HepG2 (cell line): ENCODE measurements around the gene NKPD1. TPM values are rescaled to one million over a fixed set of nuclear protein-coding genes. Genes with fewer than 3 reads are reported as not detected.
A peak's percentile ranks its signal among the peaks of the same experiment; 100 is the strongest.

Experiments used
- CCAR2 ChIP-seq: fragments of 200-400 bp; formaldehyde crosslinking; optimal IDR thresholded peaks from 2 replicates; pipeline ENCODE3; 2018; ENCODE audit warnings: low read depth, mild to moderate bottlenecking, low read length, moderate library complexity
- CREM ChIP-seq, 2 experiments: sonication (generic) in 1 of 2; formaldehyde crosslinking in 1 of 2; IDR thresholded peaks; 2 replicates each; pipeline versions ENCODE4 v1.4.0 to v1.6.1; 2016 to 2020; ENCODE audit warnings: antibody characterized with exemption in 1 of 2, mild to moderate bottlenecking in 1 of 2, missing genetic modification reagents in 1 of 2
- FOXK1 ChIP-seq: sonication (generic); formaldehyde crosslinking; IDR thresholded peaks from 2 replicates; pipeline ENCODE4 v1.4.0; 2020; ENCODE audit warnings: low read depth, missing genetic modification reagents, borderline replicate concordance
- GTF3A ChIP-seq: sonication (generic); formaldehyde crosslinking; conservative IDR thresholded peaks from 2 replicates; pipeline ENCODE4 v1.4.0; 2020; ENCODE audit warnings: mild to moderate bottlenecking, missing genetic modification reagents
- HDAC2 ChIP-seq: sonication (generic); formaldehyde crosslinking; IDR thresholded peaks from 2 replicates; pipeline ENCODE4 v1.4.0; 2020; ENCODE audit warnings: missing genetic modification reagents
- KLF16 ChIP-seq, 2 experiments: sonication (generic) in 1 of 2; formaldehyde crosslinking in 1 of 2; IDR thresholded peaks; 2 replicates each; pipeline versions ENCODE4 v1.6.1 to v1.8.0; 2016 to 2023; ENCODE audit warnings: missing genetic modification reagents in 2 of 2, missing compliant biosample characterization in 1 of 2
- NAIF1 ChIP-seq: sonication (generic); formaldehyde crosslinking; IDR thresholded peaks from 2 replicates; pipeline ENCODE4 v1.5.0; 2020; ENCODE audit warnings: mild to moderate bottlenecking, missing genetic modification reagents, borderline replicate concordance
- PTBP1 ChIP-seq: fragments of 200-400 bp; formaldehyde crosslinking; IDR thresholded peaks from 2 replicates; pipeline ENCODE4 v1.6.1; 2018; ENCODE audit warnings: low read length, low read depth; ENCODE audit not compliant: poor library complexity, severe bottlenecking
- RBFOX2 ChIP-seq: fragments of 200-400 bp; formaldehyde crosslinking; IDR thresholded peaks from 2 replicates; pipeline ENCODE4 v1.6.1; 2017; ENCODE audit warnings: low read depth, mild to moderate bottlenecking, low read length
- RBM39 ChIP-seq: fragments of 200-400 bp; formaldehyde crosslinking; IDR thresholded peaks from one replicate; pipeline ENCODE4 v1.6.1; 2018; ENCODE audit warnings: antibody characterized with exemption, mild to moderate bottlenecking, low read depth, low read length; ENCODE audit not compliant: poor library complexity, severe bottlenecking
- SALL1 ChIP-seq: sonication (generic); formaldehyde crosslinking; IDR thresholded peaks from 2 replicates; pipeline ENCODE4 v1.8.0; 2022; ENCODE audit warnings: mild to moderate bottlenecking, missing genetic modification reagents
- SMAD1 ChIP-seq: sonication (generic); formaldehyde crosslinking; IDR thresholded peaks from 2 replicates; pipeline ENCODE4 v1.4.0; 2020; ENCODE audit warnings: missing genetic modification reagents, low read depth, mild to moderate bottlenecking, borderline replicate concordance
- SSRP1 ChIP-seq: IDR thresholded peaks from 2 replicates; pipeline ENCODE4 v1.6.1; 2016; ENCODE audit warnings: control low read depth
- ZBTB1 ChIP-seq: sonication (generic); formaldehyde crosslinking; IDR thresholded peaks from 2 replicates; pipeline ENCODE4 v1.4.0; 2020; ENCODE audit warnings: missing genetic modification reagents, borderline replicate concordance
- ZFP36L2 ChIP-seq: sonication (generic); formaldehyde crosslinking; IDR thresholded peaks from 2 replicates; pipeline ENCODE4 v1.4.0; 2020; ENCODE audit warnings: missing genetic modification reagents
- ZFP37 ChIP-seq: sonication (generic); formaldehyde crosslinking; IDR thresholded peaks from 2 replicates; pipeline ENCODE4 v1.4.0; 2020; ENCODE audit warnings: missing genetic modification reagents, borderline replicate concordance
- ZNF333 ChIP-seq: sonication (generic); formaldehyde crosslinking; IDR thresholded peaks from 2 replicates; pipeline ENCODE4 v1.4.0; 2020; ENCODE audit warnings: mild to moderate bottlenecking, missing genetic modification reagents, borderline replicate concordance
- ZNF44 ChIP-seq: sonication (generic); formaldehyde crosslinking; IDR thresholded peaks from 2 replicates; pipeline ENCODE4 v1.5.1; 2020; ENCODE audit warnings: mild to moderate bottlenecking, missing genetic modification reagents
- ZNF512 ChIP-seq: sonication (generic); formaldehyde crosslinking; IDR thresholded peaks from 2 replicates; pipeline ENCODE4 v1.4.0; 2020; ENCODE audit warnings: mild to moderate bottlenecking, missing genetic modification reagents
- ZNF562 ChIP-seq: sonication (generic); formaldehyde crosslinking; IDR thresholded peaks from 2 replicates; pipeline ENCODE4 v1.8.0; 2022; ENCODE audit warnings: missing genetic modification reagents, borderline replicate concordance
- ZNF644 ChIP-seq: IDR thresholded peaks from 2 replicates; pipeline ENCODE4 v1.6.1; 2016; ENCODE audit warnings: low read depth
- ZNF773 ChIP-seq: sonication (generic); formaldehyde crosslinking; IDR thresholded peaks from 2 replicates; pipeline ENCODE4 v1.4.0; 2020; ENCODE audit warnings: missing genetic modification reagents, borderline replicate concordance
- polyA plus RNA-seq, 8 experiments: library from polyadenylated mRNA; depleted of rRNA in 3 of 8; stranded (reverse) in 7 of 8; unstranded in 1 of 8; fragments of >200 nt; fragmentation: Illumina TruSeq in 4 of 8; extraction: Trizol in 4 of 8; gene quantifications; 2 replicates each; pipeline versions ENCODE4 v1.2.1 to v1.2.3, GENCODE V29; 2011 to 2016; ENCODE audit warnings: low read depth in 4 of 8, missing spikeins in 1 of 8, mixed read lengths in 1 of 8; ENCODE audit not compliant: insufficient read depth in 1 of 8
- total RNA-seq, 5 experiments: library from RNA; depleted of rRNA; stranded (reverse); fragments of >200 nt; fragmentation: Illumina TruSeq; extraction: Trizol; gene quantifications; 2 replicates each; pipeline ENCODE4 v1.2.3, GENCODE V29; 2016; ENCODE audit warnings: low read depth in 1 of 5
- TF ChIP-seq, protein P1 (sequence below): IDR thresholded peaks from 2 replicates; pipeline ENCODE4 v1.6.1; 2016; ENCODE audit warnings: low read depth, borderline replicate concordance
- TF ChIP-seq, protein P2 (sequence below): IDR thresholded peaks from 2 replicates; pipeline ENCODE4 v1.6.1; 2016; ENCODE audit warnings: low read depth, missing genetic modification reagents, missing compliant biosample characterization

NKPD1 gene
- total and polyA plus RNA-seq, 2 of the 13 experiments (the other 11 are each of a cell fraction or from before 2014, with no cell fraction given) = 0.03 TPM; not detected in 1

DNA sequence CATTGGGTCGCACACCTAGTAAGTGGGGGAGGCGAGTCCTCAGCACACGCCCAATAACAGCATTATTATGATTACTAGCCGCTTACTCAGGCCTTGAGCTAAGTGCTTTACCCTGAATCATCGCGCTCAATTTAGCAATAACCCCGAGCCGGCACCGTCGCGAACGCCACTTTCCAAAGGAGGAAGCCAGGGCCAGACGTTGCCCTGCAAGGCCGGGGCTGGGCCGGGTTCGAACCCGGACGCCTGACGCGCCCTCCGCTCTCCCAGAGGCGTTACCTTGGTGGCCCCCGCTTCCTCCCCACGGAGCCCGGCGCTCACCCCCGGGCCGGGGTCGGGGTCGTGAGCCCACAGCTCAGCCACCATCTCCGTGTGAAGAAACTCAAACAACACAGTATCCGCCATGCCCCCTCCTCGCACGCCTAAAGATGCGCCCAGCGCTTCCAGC is 17.1 kb upstream of the NKPD1 start, which contains the start of gene TRAPPC6A (continued):
- TF ChIP-seq ZNF773 (no peak), SSRP1 (CRISPR knock-in tag) (no peak), ZNF44 (no peak), PTBP1 (peak; percentile 54), ZBTB1 (CRISPR knock-in tag) (no peak), ZNF512 (no peak), NAIF1 (no peak), HDAC2 (peak; percentile 45), GTF3A (CRISPR knock-in tag) (no peak), CCAR2 (no peak), RBM39 (peak; percentile 28), ZNF562 (CRISPR knock-in tag) (no peak), ZNF333 (CRISPR knock-in tag) (peak; percentile 88; the same call in 1 of the 2 replicates), ZFP36L2 (CRISPR knock-in tag) (no peak), KLF16 (CRISPR knock-in tag; IDR thresholded peaks at IDR 0.05) (0 out of 4 replicates have a peak, but pooled peaks of 1 of the 2 experiments have one; percentile 4), ZNF644 (CRISPR knock-in tag) (no peak), CREM (IDR thresholded peaks at IDR 0.05) (no peak), CREM (CRISPR knock-in tag; IDR thresholded peaks at IDR 0.05) (no peak), ZFP37 (CRISPR knock-in tag) (no peak), SMAD1 (CRISPR knock-in tag) (no peak), FOXK1 (CRISPR knock-in tag) (no peak), RBFOX2 (peak; percentile 92), SALL1 (CRISPR knock-in tag) (peak; percentile 74; the same call in 1 of the 2 replicates)
- TF ChIP-seq, protein P1, sequence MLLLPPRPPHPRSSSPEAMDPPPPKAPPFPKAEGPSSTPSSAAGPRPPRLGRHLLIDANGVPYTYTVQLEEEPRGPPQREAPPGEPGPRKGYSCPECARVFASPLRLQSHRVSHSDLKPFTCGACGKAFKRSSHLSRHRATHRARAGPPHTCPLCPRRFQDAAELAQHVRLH = 0 out of 2 replicates have a peak, but pooled peaks have one; percentile 51
- TF ChIP-seq, protein P2, sequence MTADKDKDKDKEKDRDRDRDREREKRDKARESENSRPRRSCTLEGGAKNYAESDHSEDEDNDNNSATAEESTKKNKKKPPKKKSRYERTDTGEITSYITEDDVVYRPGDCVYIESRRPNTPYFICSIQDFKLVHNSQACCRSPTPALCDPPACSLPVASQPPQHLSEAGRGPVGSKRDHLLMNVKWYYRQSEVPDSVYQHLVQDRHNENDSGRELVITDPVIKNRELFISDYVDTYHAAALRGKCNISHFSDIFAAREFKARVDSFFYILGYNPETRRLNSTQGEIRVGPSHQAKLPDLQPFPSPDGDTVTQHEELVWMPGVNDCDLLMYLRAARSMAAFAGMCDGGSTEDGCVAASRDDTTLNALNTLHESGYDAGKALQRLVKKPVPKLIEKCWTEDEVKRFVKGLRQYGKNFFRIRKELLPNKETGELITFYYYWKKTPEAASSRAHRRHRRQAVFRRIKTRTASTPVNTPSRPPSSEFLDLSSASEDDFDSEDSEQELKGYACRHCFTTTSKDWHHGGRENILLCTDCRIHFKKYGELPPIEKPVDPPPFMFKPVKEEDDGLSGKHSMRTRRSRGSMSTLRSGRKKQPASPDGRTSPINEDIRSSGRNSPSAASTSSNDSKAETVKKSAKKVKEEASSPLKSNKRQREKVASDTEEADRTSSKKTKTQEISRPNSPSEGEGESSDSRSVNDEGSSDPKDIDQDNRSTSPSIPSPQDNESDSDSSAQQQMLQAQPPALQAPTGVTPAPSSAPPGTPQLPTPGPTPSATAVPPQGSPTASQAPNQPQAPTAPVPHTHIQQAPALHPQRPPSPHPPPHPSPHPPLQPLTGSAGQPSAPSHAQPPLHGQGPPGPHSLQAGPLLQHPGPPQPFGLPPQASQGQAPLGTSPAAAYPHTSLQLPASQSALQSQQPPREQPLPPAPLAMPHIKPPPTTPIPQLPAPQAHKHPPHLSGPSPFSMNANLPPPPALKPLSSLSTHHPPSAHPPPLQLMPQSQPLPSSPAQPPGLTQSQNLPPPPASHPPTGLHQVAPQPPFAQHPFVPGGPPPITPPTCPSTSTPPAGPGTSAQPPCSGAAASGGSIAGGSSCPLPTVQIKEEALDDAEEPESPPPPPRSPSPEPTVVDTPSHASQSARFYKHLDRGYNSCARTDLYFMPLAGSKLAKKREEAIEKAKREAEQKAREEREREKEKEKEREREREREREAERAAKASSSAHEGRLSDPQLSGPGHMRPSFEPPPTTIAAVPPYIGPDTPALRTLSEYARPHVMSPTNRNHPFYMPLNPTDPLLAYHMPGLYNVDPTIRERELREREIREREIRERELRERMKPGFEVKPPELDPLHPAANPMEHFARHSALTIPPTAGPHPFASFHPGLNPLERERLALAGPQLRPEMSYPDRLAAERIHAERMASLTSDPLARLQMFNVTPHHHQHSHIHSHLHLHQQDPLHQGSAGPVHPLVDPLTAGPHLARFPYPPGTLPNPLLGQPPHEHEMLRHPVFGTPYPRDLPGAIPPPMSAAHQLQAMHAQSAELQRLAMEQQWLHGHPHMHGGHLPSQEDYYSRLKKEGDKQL (CRISPR knock-in tag) = no peak
